K562 (cell line): ENCODE data around the gene NVL. TPM values are rescaled to one million over a fixed set of nuclear protein-coding genes. Genes with fewer than 3 reads are reported as not detected.

Source experiments
- ARID3A ChIP-seq: IDR thresholded peaks from 2 replicates; pipeline ENCODE4 v1.6.1; 2012; ENCODE audit warnings: low read depth, low read length, improper control_type of control experiment, borderline replicate concordance
- CBX1 ChIP-seq: sonication (generic); IDR thresholded peaks from 2 replicates; pipeline ENCODE4 v1.6.1; 2016; ENCODE audit warnings: antibody characterized with exemption, low read depth, mild to moderate bottlenecking
- MBD2 ChIP-seq: sonication (generic); IDR thresholded peaks from 2 replicates; pipeline ENCODE4 v1.6.1; 2016; ENCODE audit warnings: low read depth, borderline replicate concordance
- NCOA2 ChIP-seq, 2 experiments: fragments of 450-650 bp; IDR thresholded peaks; 2 replicates each; pipeline ENCODE4 v1.6.1; 2018; ENCODE audit warnings: mild to moderate bottlenecking in 2 of 2, moderate library complexity in 1 of 2; ENCODE audit not compliant: partially characterized antibody in 2 of 2
- PATZ1 ChIP-seq: fragments of 250-450 bp; sonication (Bioruptor Pico); IDR thresholded peaks from 2 replicates; pipeline ENCODE4 v1.5.0; 2020; ENCODE audit warnings: mild to moderate bottlenecking, borderline replicate concordance
- POLR2B ChIP-seq: fragments of 450-650 bp; IDR thresholded peaks from 2 replicates; pipeline ENCODE4 v1.6.1; 2018; ENCODE audit warnings: low read depth; ENCODE audit not compliant: partially characterized antibody
- RBM25 ChIP-seq: fragments of 200-400 bp; formaldehyde crosslinking; IDR thresholded peaks from 2 replicates; pipeline ENCODE4 v1.6.1; 2018; ENCODE audit warnings: low read length, low read depth, moderate library complexity; ENCODE audit not compliant: severe bottlenecking
- SMARCA4 ChIP-seq: fragments of 450-650 bp; IDR thresholded peaks from 2 replicates; pipeline ENCODE4 v1.6.1; 2016
- STAT5B ChIP-seq: fragments of 250-450 bp; sonication (Bioruptor Pico); IDR thresholded peaks from 2 replicates; pipeline ENCODE4 v1.8.0; 2021; ENCODE audit warnings: mild to moderate bottlenecking, inconsistent platforms
- ZBTB1 ChIP-seq: sonication (generic); formaldehyde crosslinking; IDR thresholded peaks from 2 replicates; pipeline ENCODE4 v1.8.1; 2023; ENCODE audit warnings: missing genetic modification reagents, low read depth, mild to moderate bottlenecking, borderline replicate concordance
- ZNF354B ChIP-seq: fragments of 250-450 bp; sonication (Bioruptor Pico); IDR thresholded peaks from 2 replicates; pipeline ENCODE4 v1.4.0; 2020
- ZNF398 ChIP-seq: fragments of 250-450 bp; sonication (Bioruptor Pico); IDR thresholded peaks from 2 replicates; pipeline ENCODE4 v1.8.0; 2021; ENCODE audit warnings: moderate library complexity, mild to moderate bottlenecking, inconsistent platforms
- ZNF696 ChIP-seq: fragments of 250-450 bp; sonication (Bioruptor Pico); conservative IDR thresholded peaks from 2 replicates; pipeline ENCODE4 v1.4.0; 2020; ENCODE audit warnings: mild to moderate bottlenecking, moderate library complexity
- polyA plus RNA-seq, 8 experiments: library from polyadenylated mRNA; depleted of rRNA in 4 of 8; stranded (reverse) in 5 of 8; unstranded in 3 of 8; fragments of >200 nt; fragmentation: Nextera tagmentation in 2 of 8; fragmentation: Illumina TruSeq in 1 of 8; extraction: Ambion mirVana in 2 of 8; extraction: Trizol in 1 of 8; gene quantifications; 2 replicates each; pipeline versions ENCODE4 v1.2.1 to v1.2.3, GENCODE V29; 2011 to 2014; ENCODE audit warnings: inconsistent platforms in 1 of 8, missing spikeins in 1 of 8
- total RNA-seq, 7 experiments: library from RNA; depleted of rRNA in 6 of 7; stranded (reverse); fragments of >200 nt in 6 of 7; fragmentation: Illumina TruSeq in 2 of 7; extraction: Trizol in 2 of 7; gene quantifications; 2 replicates each; pipeline versions ENCODE4 v1.2.1 to v1.2.3, GENCODE V29; 2011 to 2021; ENCODE audit warnings: low replicate concordance in 1 of 7
- TF ChIP-seq, protein P1 (sequence below): fragments of 450-650 bp; IDR thresholded peaks from 2 replicates; pipeline ENCODE4 v1.6.1; 2016; ENCODE audit warnings: low read depth

Gene NVL
- total and polyA plus RNA-seq, 9 of the 15 experiments (the other 6 are each of a cell fraction or from before 2014, with no cell fraction given) = 32.5 to 86.6 (median 62.9) TPM

- TF ChIP-seq SMARCA4 = no peak
- TF ChIP-seq PATZ1 (CRISPR knock-in tag) = no peak
- TF ChIP-seq MBD2 = no peak
- no peak for TF ChIP-seq ZNF696 (CRISPR knock-in tag)
- no peak for TF ChIP-seq ZNF398
- TF ChIP-seq ARID3A = no peak
- TF ChIP-seq NCOA2 (IDR thresholded peaks at IDR 0.05; ENCODE audit: partially characterized antibody in 2 of 2) = no peak
- TF ChIP-seq STAT5B = no peak
- TF ChIP-seq, protein P1, sequence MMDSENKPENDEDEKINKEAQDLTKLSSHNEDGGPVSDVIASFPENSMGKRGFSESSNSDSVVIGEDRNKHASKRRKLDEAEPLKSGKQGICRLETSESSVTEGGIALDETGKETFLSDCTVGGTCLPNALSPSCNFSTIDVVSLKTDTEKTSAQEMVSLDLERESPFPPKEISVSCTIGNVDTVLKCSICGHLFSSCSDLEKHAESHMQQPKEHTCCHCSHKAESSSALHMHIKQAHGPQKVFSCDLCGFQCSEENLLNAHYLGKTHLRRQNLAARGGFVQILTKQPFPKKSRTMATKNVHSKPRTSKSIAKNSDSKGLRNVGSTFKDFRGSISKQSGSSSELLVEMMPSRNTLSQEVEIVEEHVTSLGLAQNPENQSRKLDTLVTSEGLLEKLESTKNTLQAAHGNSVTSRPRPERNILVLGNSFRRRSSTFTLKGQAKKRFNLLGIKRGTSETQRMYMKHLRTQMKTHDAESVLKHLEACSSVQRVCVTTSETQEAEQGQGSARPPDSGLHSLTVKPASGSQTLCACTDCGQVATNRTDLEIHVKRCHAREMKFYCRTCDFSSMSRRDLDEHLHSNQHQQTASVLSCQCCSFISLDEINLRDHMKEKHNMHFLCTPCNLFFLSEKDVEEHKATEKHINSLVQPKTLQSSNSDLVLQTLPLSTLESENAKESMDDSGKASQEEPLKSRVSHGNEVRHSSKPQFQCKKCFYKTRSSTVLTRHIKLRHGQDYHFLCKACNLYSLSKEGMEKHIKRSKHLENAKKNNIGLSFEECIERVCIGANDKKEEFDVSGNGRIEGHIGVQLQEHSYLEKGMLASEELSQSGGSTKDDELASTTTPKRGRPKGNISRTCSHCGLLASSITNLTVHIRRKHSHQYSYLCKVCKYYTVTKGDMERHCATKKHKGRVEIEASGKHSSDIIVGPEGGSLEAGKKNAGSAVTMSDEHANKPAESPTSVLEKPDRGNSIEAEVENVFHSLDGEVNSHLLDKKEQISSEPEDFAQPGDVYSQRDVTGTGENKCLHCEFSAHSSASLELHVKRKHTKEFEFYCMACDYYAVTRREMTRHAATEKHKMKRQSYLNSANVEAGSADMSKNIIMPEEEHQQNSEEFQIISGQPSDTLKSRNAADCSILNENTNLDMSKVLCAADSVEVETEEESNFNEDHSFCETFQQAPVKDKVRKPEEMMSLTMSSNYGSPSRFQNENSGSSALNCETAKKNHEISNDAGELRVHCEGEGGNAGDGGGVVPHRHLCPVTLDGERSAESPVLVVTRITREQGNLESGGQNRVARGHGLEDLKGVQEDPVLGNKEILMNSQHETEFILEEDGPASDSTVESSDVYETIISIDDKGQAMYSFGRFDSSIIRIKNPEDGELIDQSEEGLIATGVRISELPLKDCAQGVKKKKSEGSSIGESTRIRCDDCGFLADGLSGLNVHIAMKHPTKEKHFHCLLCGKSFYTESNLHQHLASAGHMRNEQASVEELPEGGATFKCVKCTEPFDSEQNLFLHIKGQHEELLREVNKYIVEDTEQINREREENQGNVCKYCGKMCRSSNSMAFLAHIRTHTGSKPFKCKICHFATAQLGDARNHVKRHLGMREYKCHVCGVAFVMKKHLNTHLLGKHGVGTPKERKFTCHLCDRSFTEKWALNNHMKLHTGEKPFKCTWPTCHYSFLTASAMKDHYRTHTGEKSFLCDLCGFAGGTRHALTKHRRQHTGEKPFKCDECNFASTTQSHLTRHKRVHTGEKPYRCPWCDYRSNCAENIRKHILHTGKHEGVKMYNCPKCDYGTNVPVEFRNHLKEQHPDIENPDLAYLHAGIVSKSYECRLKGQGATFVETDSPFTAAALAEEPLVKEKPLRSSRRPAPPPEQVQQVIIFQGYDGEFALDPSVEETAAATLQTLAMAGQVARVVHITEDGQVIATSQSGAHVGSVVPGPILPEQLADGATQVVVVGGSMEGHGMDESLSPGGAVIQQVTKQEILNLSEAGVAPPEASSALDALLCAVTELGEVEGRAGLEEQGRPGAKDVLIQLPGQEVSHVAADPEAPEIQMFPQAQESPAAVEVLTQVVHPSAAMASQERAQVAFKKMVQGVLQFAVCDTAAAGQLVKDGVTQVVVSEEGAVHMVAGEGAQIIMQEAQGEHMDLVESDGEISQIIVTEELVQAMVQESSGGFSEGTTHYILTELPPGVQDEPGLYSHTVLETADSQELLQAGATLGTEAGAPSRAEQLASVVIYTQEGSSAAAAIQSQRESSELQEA = peak; percentile 61; the same call in 1 of the 2 replicates
- TF ChIP-seq RBM25 = no peak
- TF ChIP-seq CBX1 = no peak
- no peak for TF ChIP-seq ZBTB1 (CRISPR knock-in tag)
- TF ChIP-seq ZNF354B (CRISPR knock-in tag) = no peak
- no peak for TF ChIP-seq POLR2B
These were observed 146.2 kb downstream of the NVL start (continued) for GRCh38 chr1:224183591-224184312.
